Body of pancreas (tissue), 4 donors: ENCODE data around the gene HOXB1.

Experiments used
- CTCF ChIP-seq, 7 experiments: fragments of 450-650 bp in 4 of 7; fragments of 200-600 bp in 3 of 7; sonication (generic) in 3 of 7; IDR thresholded peaks; one replicate each; pipeline ENCODE4 v1.5.1; 2016 to 2019; ENCODE audit warnings: antibody characterized with exemption in 7 of 7
- POLR2A ChIP-seq, 3 donors: fragments of 450-650 bp; IDR thresholded peaks; one replicate each; pipeline ENCODE4 v1.6.1; 2016; ENCODE audit warnings: antibody characterized with exemption in 3 of 3, mild to moderate bottlenecking in 2 of 3

- TF ChIP-seq CTCF (IDR thresholded peaks at IDR 0.05) (no peak), POLR2A (IDR thresholded peaks at IDR 0.05) (no peak)
Measured at GRCh38 chr17:48522031-48522653, 8.7 kb downstream of the HOXB1 start.
